Ishikawa (cell line): ENCODE data around the gene PPP4R4.

Source experiments
- CEBPB ChIP-seq: IDR thresholded peaks from 2 replicates; pipeline ENCODE4 v1.6.1; 2012
- CREB1 ChIP-seq: IDR thresholded peaks from 2 replicates; pipeline ENCODE4 v1.6.1; 2012; ENCODE audit warnings: low read depth
- EGR1 ChIP-seq: IDR thresholded peaks from 2 replicates; pipeline ENCODE4 v1.6.1; 2012
- EP300 ChIP-seq: IDR thresholded peaks from 2 replicates; pipeline ENCODE4 v1.6.1; 2012; ENCODE audit warnings: borderline replicate concordance
- FOXM1 ChIP-seq: IDR thresholded peaks from 2 replicates; pipeline ENCODE4 v1.6.1; 2012; ENCODE audit warnings: low read depth, borderline replicate concordance
- NFIC ChIP-seq: IDR thresholded peaks from 2 replicates; pipeline ENCODE4 v1.6.1; 2012
- RAD21 ChIP-seq: IDR thresholded peaks from 2 replicates; pipeline ENCODE4 v1.6.1; 2012; ENCODE audit warnings: low read depth
- TAF1 ChIP-seq: IDR thresholded peaks from 2 replicates; pipeline ENCODE4 v1.6.1; 2012; ENCODE audit warnings: low read depth, mild to moderate bottlenecking
- TCF12 ChIP-seq: IDR thresholded peaks from 2 replicates; pipeline ENCODE4 v1.6.1; 2012; ENCODE audit warnings: low read depth
- TEAD4 ChIP-seq: IDR thresholded peaks from 2 replicates; pipeline ENCODE4 v1.6.1; 2012
- YY1 ChIP-seq: IDR thresholded peaks from 2 replicates; pipeline ENCODE4 v1.6.1; 2012; ENCODE audit warnings: low read depth
- ZBTB7A ChIP-seq: IDR thresholded peaks from 2 replicates; pipeline ENCODE4 v1.6.1; 2012; ENCODE audit warnings: low read depth
- TF ChIP-seq, protein P1 (sequence below): IDR thresholded peaks from 2 replicates; pipeline ENCODE4 v1.6.1; 2012
- TF ChIP-seq, protein P2 (sequence below): IDR thresholded peaks from 2 replicates; pipeline ENCODE4 v1.6.1; 2012; ENCODE audit warnings: low read depth, mild to moderate bottlenecking

- no peak for TF ChIP-seq ZBTB7A
- TF ChIP-seq EP300: no peak
- TF ChIP-seq CREB1: no peak
- TF ChIP-seq, protein P1, sequence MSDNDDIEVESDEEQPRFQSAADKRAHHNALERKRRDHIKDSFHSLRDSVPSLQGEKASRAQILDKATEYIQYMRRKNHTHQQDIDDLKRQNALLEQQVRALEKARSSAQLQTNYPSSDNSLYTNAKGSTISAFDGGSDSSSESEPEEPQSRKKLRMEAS: no peak
- TF ChIP-seq NFIC: no peak
- TF ChIP-seq, protein P2, sequence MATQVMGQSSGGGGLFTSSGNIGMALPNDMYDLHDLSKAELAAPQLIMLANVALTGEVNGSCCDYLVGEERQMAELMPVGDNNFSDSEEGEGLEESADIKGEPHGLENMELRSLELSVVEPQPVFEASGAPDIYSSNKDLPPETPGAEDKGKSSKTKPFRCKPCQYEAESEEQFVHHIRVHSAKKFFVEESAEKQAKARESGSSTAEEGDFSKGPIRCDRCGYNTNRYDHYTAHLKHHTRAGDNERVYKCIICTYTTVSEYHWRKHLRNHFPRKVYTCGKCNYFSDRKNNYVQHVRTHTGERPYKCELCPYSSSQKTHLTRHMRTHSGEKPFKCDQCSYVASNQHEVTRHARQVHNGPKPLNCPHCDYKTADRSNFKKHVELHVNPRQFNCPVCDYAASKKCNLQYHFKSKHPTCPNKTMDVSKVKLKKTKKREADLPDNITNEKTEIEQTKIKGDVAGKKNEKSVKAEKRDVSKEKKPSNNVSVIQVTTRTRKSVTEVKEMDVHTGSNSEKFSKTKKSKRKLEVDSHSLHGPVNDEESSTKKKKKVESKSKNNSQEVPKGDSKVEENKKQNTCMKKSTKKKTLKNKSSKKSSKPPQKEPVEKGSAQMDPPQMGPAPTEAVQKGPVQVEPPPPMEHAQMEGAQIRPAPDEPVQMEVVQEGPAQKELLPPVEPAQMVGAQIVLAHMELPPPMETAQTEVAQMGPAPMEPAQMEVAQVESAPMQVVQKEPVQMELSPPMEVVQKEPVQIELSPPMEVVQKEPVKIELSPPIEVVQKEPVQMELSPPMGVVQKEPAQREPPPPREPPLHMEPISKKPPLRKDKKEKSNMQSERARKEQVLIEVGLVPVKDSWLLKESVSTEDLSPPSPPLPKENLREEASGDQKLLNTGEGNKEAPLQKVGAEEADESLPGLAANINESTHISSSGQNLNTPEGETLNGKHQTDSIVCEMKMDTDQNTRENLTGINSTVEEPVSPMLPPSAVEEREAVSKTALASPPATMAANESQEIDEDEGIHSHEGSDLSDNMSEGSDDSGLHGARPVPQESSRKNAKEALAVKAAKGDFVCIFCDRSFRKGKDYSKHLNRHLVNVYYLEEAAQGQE: no peak
- TF ChIP-seq RAD21: no peak
- TF ChIP-seq EGR1: no peak
- TF ChIP-seq FOXM1: no peak
- no peak for TF ChIP-seq TAF1
- no peak for TF ChIP-seq CEBPB
- no peak for TF ChIP-seq YY1
- no peak for TF ChIP-seq TEAD4
- no peak for TF ChIP-seq TCF12
These were observed 43.0 kb downstream of the PPP4R4 start for GRCh38 chr14:94217116-94217515.
